ENCODE measurements around the gene LIMK1. TPM values are rescaled to one million over a fixed set of nuclear protein-coding genes. Genes with fewer than 3 reads are reported as not detected.

Gene LIMK1
- total and polyA plus RNA-seq, 2 of the 4 experiments (the other 2 are of a cell fraction) = 25.8 to 48.0 TPM

DNA sequence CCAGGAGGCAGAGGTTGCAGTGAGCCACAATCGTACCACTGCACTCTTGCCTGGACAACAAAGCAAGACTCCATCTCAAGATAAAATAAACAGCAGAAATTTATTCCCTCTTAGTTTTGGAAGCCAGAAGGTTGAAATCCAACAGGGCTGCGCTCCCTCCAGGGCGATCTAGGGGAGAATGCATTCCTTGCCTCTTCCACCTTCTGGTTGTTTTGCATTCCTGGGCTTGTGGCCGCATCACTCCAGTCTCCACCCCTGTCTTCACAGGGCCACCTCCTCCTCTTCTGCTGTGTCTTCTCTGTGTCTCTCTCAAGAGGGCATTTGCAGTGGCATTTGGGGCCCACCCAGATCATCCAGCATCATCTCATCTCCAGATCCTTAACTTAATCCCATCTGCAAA lies 36.2 kb downstream of the LIMK1 start:
- intact Hi-C loops (cut with micrococcal nuclease) (no loop called here), in situ Hi-C loops (cut with MboI; ENCODE audit: low sequenced_read_pairs) (no loop called here), dilution Hi-C loops (cut with HindIII; ENCODE audit: low sequenced_read_pairs, unreplicated experiment) (no loop called here)
- Histone ChIP-seq H4K5ac (ENCODE audit: low read depth, low read length) (no peak overlapping the region), H4K91ac (ENCODE audit: insufficient read depth, low read depth, low read length) (no peak overlapping the region), H2AK5ac (ENCODE audit: low read depth, low read length) (no peak overlapping the region), H3K18ac (ENCODE audit: low read depth, low read length) (no peak overlapping the region), H3K9me3 (ENCODE audit: control insufficient read depth, insufficient read depth, low read length) (no peaks in the 10 kb centered on the region), H2BK5ac (ENCODE audit: low read depth, low read length, poor library complexity, severe bottlenecking) (no peak overlapping the region), H3K56ac (ENCODE audit: extremely low read depth, insufficient read depth, low read length) (no peak overlapping the region), H3K4ac (ENCODE audit: low read depth, low read length) (no peak overlapping the region), H3K9me1 (ENCODE audit: insufficient read depth, low read length) (no peaks in the 10 kb centered on the region), H3K4me3 (ENCODE audit: insufficient read depth, low read depth, low read length) (no peak overlapping the region), H3K27ac (ENCODE audit: insufficient read depth, low read length) (no peak overlapping the region), H2BK15ac (ENCODE audit: low read depth, low read length) (no peak overlapping the region), H4K20me1 (ENCODE audit: insufficient read depth, low read length) (no peaks in the 10 kb centered on the region), H4K8ac (ENCODE audit: low read depth in 2 of 2, low read length in 2 of 2) (no peak overlapping the region), H2BK120ac (ENCODE audit: low read depth, low read length) (no peak overlapping the region), H3K14ac (replicated peaks; ENCODE audit: low read depth, low read length) (no peak overlapping the region), H2AFZ (replicated peaks; ENCODE audit: low read length, poor library complexity) (no peak overlapping the region), H3K4me1 (ENCODE audit: control insufficient read depth, insufficient read depth, low read length) (no peaks in the 10 kb centered on the region), H3K9ac (ENCODE audit: low read depth, low read length) (no peak overlapping the region), H3K79me1 (ENCODE audit: low read depth in 1 of 2, low read length in 2 of 2) (no peaks in the 10 kb centered on the region), H3K27me3 (ENCODE audit: control insufficient read depth, insufficient read depth, low read length) (no peaks in the 10 kb centered on the region), H3K23ac (ENCODE audit: low read depth, low read length) (no peak overlapping the region), H2BK20ac (ENCODE audit: low read depth, low read length) (no peak overlapping the region), H2AK9ac (replicated peaks; ENCODE audit: low read depth, low read length, poor library complexity) (no peak overlapping the region), H3K36me3 (ENCODE audit: control insufficient read depth, insufficient read depth, low read length) (peaks cover 39% of the 10 kb centered on the region), H3K4me2 (ENCODE audit: low read depth, low read length) (no peak overlapping the region)
- no TSS peak for BruUV-seq (replicated peaks)
- ChIA-PET POLR2A (ENCODE audit: unreplicated experiment) (no interaction called here), CTCF (no interaction called here)
- WGBS, 2 experiments (ENCODE audit: extremely low coverage in 2 of 2, insufficient read length in 1 of 2) = 86% methylated on average over 3 of the region's 4 CpGs; no CpG with 5 or more reads in 1 of the 2 experiments
- ATAC-seq (ENCODE audit: low read depth) = no peak
- TF ChIP-seq RCOR1 (IDR thresholded peaks at IDR 0.05; ENCODE audit: insufficient replicate concordance, low read length) (no peak), POLR2A (IDR thresholded peaks at IDR 0.05; ENCODE audit: low read depth, low read length) (no peak), MAFK (IDR thresholded peaks at IDR 0.05; ENCODE audit: low read depth, low read length) (no peak), RFX5 (IDR thresholded peaks at IDR 0.05; ENCODE audit: low read depth, low read length) (no peak), FOS (IDR thresholded peaks at IDR 0.05; ENCODE audit: low read depth, low read length) (no peak), MAZ (IDR thresholded peaks at IDR 0.05; ENCODE audit: borderline replicate concordance, low read depth, low read length) (no peak), CHD1 (IDR thresholded peaks at IDR 0.05; ENCODE audit: low read depth, low read length) (no peak)
- TF ChIP-seq, protein P1, sequence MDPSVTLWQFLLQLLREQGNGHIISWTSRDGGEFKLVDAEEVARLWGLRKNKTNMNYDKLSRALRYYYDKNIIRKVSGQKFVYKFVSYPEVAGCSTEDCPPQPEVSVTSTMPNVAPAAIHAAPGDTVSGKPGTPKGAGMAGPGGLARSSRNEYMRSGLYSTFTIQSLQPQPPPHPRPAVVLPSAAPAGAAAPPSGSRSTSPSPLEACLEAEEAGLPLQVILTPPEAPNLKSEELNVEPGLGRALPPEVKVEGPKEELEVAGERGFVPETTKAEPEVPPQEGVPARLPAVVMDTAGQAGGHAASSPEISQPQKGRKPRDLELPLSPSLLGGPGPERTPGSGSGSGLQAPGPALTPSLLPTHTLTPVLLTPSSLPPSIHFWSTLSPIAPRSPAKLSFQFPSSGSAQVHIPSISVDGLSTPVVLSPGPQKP (IDR thresholded peaks at IDR 0.05; ENCODE audit: borderline replicate concordance, low read depth, low read length) = no peak
- DNase-seq = no peak

All from IMR-90 (cell line).